Calu3 (cell line): Measurements from ENCODE around the gene FNDC3B. TPM values are rescaled to one million over a fixed set of nuclear protein-coding genes. Genes with fewer than 3 reads are reported as not detected.
A peak's percentile ranks its signal among the peaks of the same experiment; 100 is the strongest.

Experiments
- BruUV-seq: library from RNA; stranded (reverse); fragments of 400-500 nt; replicated peaks from 2 replicates; lab custom pipeline; 2021; lab: Mats Ljungman, UMichigan
- CTCF ChIA-PET: fragments of 300-600 bp; sonication (Branson Sonifier 250); formaldehyde crosslinking; loops from one replicate; lab custom pipeline; 2022; ENCODE audit warnings: antibody characterized with exemption; lab: Charles Lee
- DNase-seq: peaks from one replicate; pipeline ENCODE4 v3.0.0; 2022
- H3K27ac Mint-ChIP-seq: one replicate; pipeline ENCODE4 v1.8.0; 2022; ENCODE audit warnings: mixed read lengths; ENCODE audit not compliant: unreplicated experiment
- H3K27me3 Mint-ChIP-seq: one replicate; pipeline ENCODE4 v1.8.0; 2022; ENCODE audit warnings: mixed read lengths; ENCODE audit not compliant: unreplicated experiment
- H3K36me3 Mint-ChIP-seq: one replicate; pipeline ENCODE4 v1.8.0; 2022; ENCODE audit warnings: mild to moderate bottlenecking, moderate library complexity, mixed read lengths; ENCODE audit not compliant: insufficient read depth, unreplicated experiment
- H3K4me1 Mint-ChIP-seq: one replicate; pipeline ENCODE4 v1.8.0; 2022; ENCODE audit warnings: mild to moderate bottlenecking, low read depth, mixed read lengths; ENCODE audit not compliant: unreplicated experiment
- H3K4me3 Mint-ChIP-seq: one replicate; pipeline ENCODE4 v1.8.0; 2022; ENCODE audit warnings: mild to moderate bottlenecking, low read depth, moderate library complexity, mixed read lengths; ENCODE audit not compliant: unreplicated experiment
- H3K9me3 Mint-ChIP-seq: one replicate; pipeline ENCODE4 v1.8.0; 2022; ENCODE audit warnings: low read depth, mixed read lengths; ENCODE audit not compliant: unreplicated experiment
- intact Hi-C: fragments of 100-400 bp; cut with micrococcal nuclease; formaldehyde crosslinking; loops from one replicate; pipeline ENCODE4 v1.10.0; 2022; ENCODE audit not compliant: unreplicated experiment
- total RNA-seq: library from RNA; stranded (reverse); gene quantifications from 2 replicates; pipeline ENCODE4 v1.2.3, GENCODE V29; 2022
- TF ChIP-seq, protein P1 (sequence below): fragments of 200-600 bp; IDR thresholded peaks from one replicate; pipeline ENCODE4 v1.8.0; 2022; ENCODE audit warnings: antibody characterized with exemption; ENCODE audit not compliant: unreplicated experiment

Gene FNDC3B
- total RNA-seq, 1 experiment from 2014 or later, result 453 TPM

GRCh38 chr3:172085557-172085895 lies 46.1 kb downstream of the FNDC3B start:
- peak overlapping the region; percentile 48 for H3K27ac Mint-ChIP-seq
- no peak for DNase-seq
- no TSS peak for BruUV-seq
- intact Hi-C loops, result no loop called here
- peaks cover 91% of the 10 kb centered on the region for H3K4me1 Mint-ChIP-seq
- CTCF ChIA-PET, result no interaction called here
- no peaks in the 10 kb centered on the region for H3K9me3 Mint-ChIP-seq
- H3K4me3 Mint-ChIP-seq, result no peak overlapping the region
- TF ChIP-seq, protein P1, sequence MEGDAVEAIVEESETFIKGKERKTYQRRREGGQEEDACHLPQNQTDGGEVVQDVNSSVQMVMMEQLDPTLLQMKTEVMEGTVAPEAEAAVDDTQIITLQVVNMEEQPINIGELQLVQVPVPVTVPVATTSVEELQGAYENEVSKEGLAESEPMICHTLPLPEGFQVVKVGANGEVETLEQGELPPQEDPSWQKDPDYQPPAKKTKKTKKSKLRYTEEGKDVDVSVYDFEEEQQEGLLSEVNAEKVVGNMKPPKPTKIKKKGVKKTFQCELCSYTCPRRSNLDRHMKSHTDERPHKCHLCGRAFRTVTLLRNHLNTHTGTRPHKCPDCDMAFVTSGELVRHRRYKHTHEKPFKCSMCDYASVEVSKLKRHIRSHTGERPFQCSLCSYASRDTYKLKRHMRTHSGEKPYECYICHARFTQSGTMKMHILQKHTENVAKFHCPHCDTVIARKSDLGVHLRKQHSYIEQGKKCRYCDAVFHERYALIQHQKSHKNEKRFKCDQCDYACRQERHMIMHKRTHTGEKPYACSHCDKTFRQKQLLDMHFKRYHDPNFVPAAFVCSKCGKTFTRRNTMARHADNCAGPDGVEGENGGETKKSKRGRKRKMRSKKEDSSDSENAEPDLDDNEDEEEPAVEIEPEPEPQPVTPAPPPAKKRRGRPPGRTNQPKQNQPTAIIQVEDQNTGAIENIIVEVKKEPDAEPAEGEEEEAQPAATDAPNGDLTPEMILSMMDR, result no peak
- no peaks in the 10 kb centered on the region for H3K27me3 Mint-ChIP-seq
- H3K36me3 Mint-ChIP-seq, result peaks cover 83% of the 10 kb centered on the region

GRCh38 chr3:172086071-172086470 lies 46.7 kb downstream of the FNDC3B start:
- intact Hi-C loops, result no loop called here
- peaks cover 91% of the 10 kb centered on the region for H3K4me1 Mint-ChIP-seq
- H3K4me3 Mint-ChIP-seq, result no peak overlapping the region
- no peaks in the 10 kb centered on the region for H3K9me3 Mint-ChIP-seq
- TF ChIP-seq, protein P1, result no peak
- peaks cover 85% of the 10 kb centered on the region for H3K36me3 Mint-ChIP-seq
- H3K27ac Mint-ChIP-seq, result peak overlapping the region; percentile 48
- CTCF ChIA-PET, result no interaction called here
- BruUV-seq, result no TSS peak
- no peaks in the 10 kb centered on the region for H3K27me3 Mint-ChIP-seq
- DNase-seq, result no peak

- DNase-seq, result no peak
- no peaks in the 10 kb centered on the region for H3K9me3 Mint-ChIP-seq
- CTCF ChIA-PET, result interaction anchor here (0.8 to 1.9 kb wide), 3 partner anchors 15 to 42 kb away, joined by 3 to 5 read pairs (median 3); no protein-coding TSS in a partner anchor
- TF ChIP-seq, protein P1, result no peak
- H3K4me1 Mint-ChIP-seq, result peaks cover 91% of the 10 kb centered on the region
- no peaks in the 10 kb centered on the region for H3K27me3 Mint-ChIP-seq
- H3K4me3 Mint-ChIP-seq, result peak overlapping the region; percentile 57
- intact Hi-C loops, result no loop called here
- peaks cover 75% of the 10 kb centered on the region for H3K36me3 Mint-ChIP-seq
- H3K27ac Mint-ChIP-seq, result peak overlapping the region; percentile 77
- no TSS peak for BruUV-seq
Measured at GRCh38 chr3:172087198-172087597, 47.8 kb downstream of the FNDC3B start.

DNA sequence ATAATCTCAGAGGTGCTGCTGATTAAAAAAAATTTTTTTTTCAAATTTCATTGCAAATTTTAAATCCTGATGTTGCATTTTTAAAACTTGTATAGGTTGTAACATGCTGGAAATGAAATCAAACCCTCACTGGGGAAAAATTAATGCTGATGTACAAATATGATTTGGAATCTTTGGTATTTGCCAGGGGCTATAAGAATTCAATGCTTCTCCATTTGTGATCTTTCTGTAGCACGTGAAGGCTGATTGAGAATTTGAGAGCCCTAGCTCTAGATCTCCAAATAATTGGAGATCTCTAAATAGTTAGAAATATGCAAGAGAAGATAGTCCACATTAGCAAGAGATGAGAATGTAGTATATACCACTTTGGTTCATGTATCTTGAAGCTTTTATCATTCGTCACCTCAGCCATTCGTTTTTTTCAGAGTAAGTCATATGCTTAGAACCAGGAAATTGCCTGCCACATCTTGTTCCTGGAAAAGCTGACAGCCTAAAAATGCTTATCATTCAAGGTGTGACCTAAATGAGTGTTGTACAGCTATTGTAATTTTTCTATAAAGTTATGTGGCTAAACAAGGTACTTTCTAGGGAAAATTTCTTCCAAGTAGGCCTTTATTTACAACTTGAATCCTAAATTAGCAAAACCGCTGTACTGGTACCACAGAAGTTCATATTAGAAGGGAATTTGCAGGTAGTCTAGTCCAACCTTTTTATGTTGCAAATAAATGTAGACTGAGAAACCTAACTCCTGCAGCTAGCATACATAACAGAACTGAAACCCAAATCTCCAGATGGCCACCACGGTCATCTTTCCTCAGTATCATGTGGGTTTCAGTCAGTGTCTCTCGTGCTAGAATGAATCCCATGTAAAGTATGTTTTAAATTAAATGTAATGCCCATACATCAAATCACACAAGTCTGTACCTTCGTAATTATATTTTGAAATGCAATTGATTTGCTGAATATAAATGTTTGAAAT lies 48.5 kb downstream of the FNDC3B start:
- no peaks in the 10 kb centered on the region for H3K9me3 Mint-ChIP-seq
- H3K4me1 Mint-ChIP-seq, result peaks cover 90% of the 10 kb centered on the region
- peaks cover 75% of the 10 kb centered on the region for H3K36me3 Mint-ChIP-seq
- intact Hi-C loops, result no loop called here
- TF ChIP-seq, protein P1, result no peak
- no peaks in the 10 kb centered on the region for H3K27me3 Mint-ChIP-seq
- H3K27ac Mint-ChIP-seq, result peak overlapping the region; percentile 77
- CTCF ChIA-PET, result interaction anchor here (0.8 to 1.9 kb wide), 4 partner anchors 15 to 65 kb away, joined by 3 to 5 read pairs (median 3); no protein-coding TSS in a partner anchor
- BruUV-seq, result no TSS peak
- no peak for DNase-seq
- peak overlapping the region; percentile 57 for H3K4me3 Mint-ChIP-seq
